ENCODE results near the gene DCDC2C.

GRCh38 chr2:3872451-3872850 lies 169.1 kb downstream of the DCDC2C start:
- no peak for TF ChIP-seq POLR2A (IDR thresholded peaks at IDR 0.05; ENCODE audit: extremely low read depth, insufficient read length)
- TF ChIP-seq, protein P1, sequence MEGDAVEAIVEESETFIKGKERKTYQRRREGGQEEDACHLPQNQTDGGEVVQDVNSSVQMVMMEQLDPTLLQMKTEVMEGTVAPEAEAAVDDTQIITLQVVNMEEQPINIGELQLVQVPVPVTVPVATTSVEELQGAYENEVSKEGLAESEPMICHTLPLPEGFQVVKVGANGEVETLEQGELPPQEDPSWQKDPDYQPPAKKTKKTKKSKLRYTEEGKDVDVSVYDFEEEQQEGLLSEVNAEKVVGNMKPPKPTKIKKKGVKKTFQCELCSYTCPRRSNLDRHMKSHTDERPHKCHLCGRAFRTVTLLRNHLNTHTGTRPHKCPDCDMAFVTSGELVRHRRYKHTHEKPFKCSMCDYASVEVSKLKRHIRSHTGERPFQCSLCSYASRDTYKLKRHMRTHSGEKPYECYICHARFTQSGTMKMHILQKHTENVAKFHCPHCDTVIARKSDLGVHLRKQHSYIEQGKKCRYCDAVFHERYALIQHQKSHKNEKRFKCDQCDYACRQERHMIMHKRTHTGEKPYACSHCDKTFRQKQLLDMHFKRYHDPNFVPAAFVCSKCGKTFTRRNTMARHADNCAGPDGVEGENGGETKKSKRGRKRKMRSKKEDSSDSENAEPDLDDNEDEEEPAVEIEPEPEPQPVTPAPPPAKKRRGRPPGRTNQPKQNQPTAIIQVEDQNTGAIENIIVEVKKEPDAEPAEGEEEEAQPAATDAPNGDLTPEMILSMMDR (IDR thresholded peaks at IDR 0.05; ENCODE audit: low read depth, low read length), result no peak
- TF ChIP-seq, protein P2, sequence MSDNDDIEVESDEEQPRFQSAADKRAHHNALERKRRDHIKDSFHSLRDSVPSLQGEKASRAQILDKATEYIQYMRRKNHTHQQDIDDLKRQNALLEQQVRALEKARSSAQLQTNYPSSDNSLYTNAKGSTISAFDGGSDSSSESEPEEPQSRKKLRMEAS (IDR thresholded peaks at IDR 0.05; ENCODE audit: low read depth, low read length), result no peak

Measured in NB4 (cell line).